PC-9 (cell line): ENCODE results near the gene YPEL5. TPM values are rescaled to one million over a fixed set of nuclear protein-coding genes. Genes with fewer than 3 reads are reported as not detected.
A peak's percentile ranks its signal among the peaks of the same experiment; 100 is the strongest.

Experiments used
- BruUV-seq: library from RNA; stranded (reverse); fragments of 400-500 nt; replicated peaks from 2 replicates; lab custom pipeline; 2021; lab: Mats Ljungman, UMichigan
- CTCF ChIA-PET: fragments of 300-600 bp; sonication (Branson Sonifier 250); formaldehyde crosslinking; loops from one replicate; lab custom pipeline; 2022; ENCODE audit warnings: antibody characterized with exemption; lab: Charles Lee
- POLR2A ChIA-PET: fragments of 300-600 bp; sonication (Branson Sonifier 250); formaldehyde crosslinking; loops from one replicate; lab custom pipeline; 2022; ENCODE audit warnings: antibody characterized with exemption; ENCODE audit not compliant: unreplicated experiment; lab: Charles Lee
- DNase-seq, 2 experiments: peaks; one replicate each; pipeline versions ENCODE4 v3.0.0 to v3.0.0-alpha.2; 2015 to 2022; ENCODE audit warnings: mixed read lengths in 1 of 2
- H2AFZ ChIP-seq: fragments of 200-600 bp; sonication (generic); 2 replicates; pipeline ENCODE4 v1.8.1; 2017; ENCODE audit warnings: antibody characterized with exemption
- H3F3A ChIP-seq: fragments of 200-600 bp; sonication (generic); 2 replicates; pipeline ENCODE4 v1.8.1; 2017; ENCODE audit warnings: antibody characterized with exemption, mild to moderate bottlenecking, low read depth; ENCODE audit not compliant: insufficient read depth
- H3K27ac ChIP-seq: fragments of 200-600 bp; sonication (generic); 2 replicates; pipeline ENCODE4 v1.6.1; 2016; ENCODE audit warnings: mixed run types
- H3K27me3 ChIP-seq: fragments of 200-600 bp; sonication (generic); 2 replicates; pipeline ENCODE4 v1.6.1; 2016; ENCODE audit warnings: low read depth, mixed run types; ENCODE audit not compliant: insufficient read depth
- H3K36me3 ChIP-seq: fragments of 200-600 bp; sonication (generic); 2 replicates; pipeline ENCODE4 v1.6.1; 2016; ENCODE audit warnings: low read depth, mixed run types
- H3K4me1 ChIP-seq: fragments of 200-600 bp; sonication (generic); replicated peaks from 2 replicates; pipeline ENCODE4 v1.6.1; 2016; ENCODE audit warnings: mixed run types; ENCODE audit not compliant: insufficient read depth
- H3K4me2 ChIP-seq: fragments of 200-600 bp; sonication (generic); 2 replicates; pipeline ENCODE4 v1.6.1; 2017; ENCODE audit warnings: mixed run types
- H3K4me3 ChIP-seq: fragments of 200-600 bp; sonication (generic); 2 replicates; pipeline ENCODE4 v1.6.1; 2016; ENCODE audit warnings: mixed run types
- H3K79me2 ChIP-seq: fragments of 200-600 bp; sonication (generic); 2 replicates; pipeline ENCODE4 v1.6.1; 2017; ENCODE audit warnings: low read depth, mixed run types
- H3K9me2 ChIP-seq: fragments of 200-600 bp; sonication (generic); 2 replicates; pipeline ENCODE4 v1.8.1; 2017; ENCODE audit warnings: mild to moderate bottlenecking; ENCODE audit not compliant: insufficient read depth
- H3K9me3 ChIP-seq: fragments of 200-600 bp; sonication (generic); 2 replicates; pipeline ENCODE4 v1.8.1; 2016; ENCODE audit warnings: low read depth; ENCODE audit not compliant: insufficient read depth
- H4K20me1 ChIP-seq: fragments of 200-600 bp; sonication (generic); 2 replicates; pipeline ENCODE4 v1.8.1; 2017; ENCODE audit not compliant: insufficient read depth
- CTCF ChIP-seq: fragments of 200-600 bp; sonication (generic); conservative IDR thresholded peaks from 2 replicates; pipeline ENCODE4 v1.6.1; 2017; ENCODE audit warnings: mixed run types, antibody characterized with exemption, mild to moderate bottlenecking, moderate library complexity
- EZH2 ChIP-seq: fragments of 200-600 bp; sonication (generic); IDR thresholded peaks from 2 replicates; pipeline ENCODE4 v1.8.0; 2017; ENCODE audit warnings: antibody characterized with exemption, low read depth
- intact Hi-C: fragments of 100-400 bp; cut with micrococcal nuclease; formaldehyde crosslinking; loops from one replicate; pipeline ENCODE4 v1.10.0; 2022; ENCODE audit not compliant: unreplicated experiment
- total RNA-seq: library from RNA; stranded (reverse); gene quantifications from 2 replicates; pipeline ENCODE4 v1.2.3, GENCODE V29; 2021

The YPEL5 gene
- total RNA-seq, 1 experiment from 2014 or later: 56.9 TPM

DNA sequence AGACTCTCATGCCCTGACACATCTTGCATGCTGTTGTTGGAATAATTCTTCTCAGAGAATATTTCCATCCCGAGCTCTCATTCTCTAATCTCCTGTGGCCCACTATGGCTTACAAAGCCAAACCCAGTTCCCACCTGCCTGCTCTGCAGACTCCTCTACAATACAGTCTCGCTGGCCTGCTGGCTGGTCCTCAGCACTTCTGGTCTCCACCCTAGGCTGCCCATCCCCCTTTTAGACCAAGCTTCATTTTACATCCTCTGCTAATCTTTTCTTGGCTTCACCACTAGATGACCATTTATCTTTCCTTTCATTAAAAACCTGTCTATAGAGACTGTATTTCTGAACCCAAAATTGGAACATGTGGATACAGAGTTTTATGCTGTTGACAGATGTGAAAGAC lies 42.5 kb upstream of the YPEL5 start:
- CTCF ChIA-PET: no interaction called here

GRCh38 chr2:30105556-30105955 lies 41.3 kb upstream of the YPEL5 start:
- ChIA-PET POLR2A (no interaction called here), CTCF (interaction anchor here (0.7 to 0.8 kb wide), 2 partner anchors 168 to 245 kb away, joined by 4 to 13 read pairs; no protein-coding TSS in a partner anchor)
- Histone ChIP-seq H3K9me2 (no peaks in the 10 kb centered on the region), H4K20me1 (no peaks in the 10 kb centered on the region), H3K27me3 (peaks cover 37% of the 10 kb centered on the region), H3F3A (no peaks in the 10 kb centered on the region), H3K4me1 (no peaks in the 10 kb centered on the region), H3K27ac (no peak overlapping the region), H3K4me2 (no peak overlapping the region), H2AFZ (no peak overlapping the region), H3K36me3 (no peaks in the 10 kb centered on the region), H3K79me2 (no peaks in the 10 kb centered on the region), H3K9me3 (no peaks in the 10 kb centered on the region), H3K4me3 (no peak overlapping the region)
- BruUV-seq: no TSS peak
- DNase-seq: no peak
- intact Hi-C loops: no loop called here
- TF ChIP-seq EZH2: no peak
- no peak for TF ChIP-seq CTCF

More for the DNA sequence above, 42.5 kb upstream of the YPEL5 start:
- TF ChIP-seq EZH2 (no peak), CTCF (no peak)
- POLR2A ChIA-PET: no interaction called here
- peaks cover 37% of the 10 kb centered on the region for H3K27me3 ChIP-seq
- no peak overlapping the region for H3K4me3 ChIP-seq
- no peak overlapping the region for H2AFZ ChIP-seq
- no peaks in the 10 kb centered on the region for H3K36me3 ChIP-seq
- H3K9me2 ChIP-seq: no peaks in the 10 kb centered on the region
- H3K9me3 ChIP-seq: no peaks in the 10 kb centered on the region
- no peak overlapping the region for H3K27ac ChIP-seq
- no TSS peak for BruUV-seq
- intact Hi-C loops: no loop called here
- DNase-seq: no peak
- H3K79me2 ChIP-seq: no peaks in the 10 kb centered on the region
- no peaks in the 10 kb centered on the region for H3F3A ChIP-seq
- no peaks in the 10 kb centered on the region for H4K20me1 ChIP-seq
- H3K4me1 ChIP-seq: no peaks in the 10 kb centered on the region
- no peak overlapping the region for H3K4me2 ChIP-seq

- TF ChIP-seq CTCF (no peak), EZH2 (no peak)
- Histone ChIP-seq H3K4me3 (no peak overlapping the region), H3K9me3 (no peaks in the 10 kb centered on the region), H2AFZ (no peak overlapping the region), H3K79me2 (no peaks in the 10 kb centered on the region), H3K4me2 (no peak overlapping the region), H3F3A (no peaks in the 10 kb centered on the region), H3K4me1 (no peaks in the 10 kb centered on the region), H4K20me1 (no peaks in the 10 kb centered on the region), H3K36me3 (no peaks in the 10 kb centered on the region), H3K27me3 (peaks cover 29% of the 10 kb centered on the region), H3K9me2 (no peaks in the 10 kb centered on the region), H3K27ac (no peak overlapping the region)
- intact Hi-C loops: no loop called here
- CTCF ChIA-PET: no interaction called here
- POLR2A ChIA-PET: no interaction called here
- peak; percentile 12 to 57 for DNase-seq
- no TSS peak for BruUV-seq
Measured at GRCh38 chr2:30106543-30106942, 40.3 kb upstream of the YPEL5 start.
